Astrocyte (in vitro differentiated cells and primary cell): ENCODE results near the gene SV2C. TPM values are rescaled to one million over a fixed set of nuclear protein-coding genes. Genes with fewer than 3 reads are reported as not detected.
"Not testable (repeated sequence)": the region's sequence is repeated elsewhere in the genome, so short reads cannot be mapped to it uniquely, and the experiment has no call there.

Source experiments
- DNase-seq: peaks from one replicate; pipeline ENCODE4 v3.0.0-alpha.2; 2010; ENCODE audit warnings: low read depth
- FAIRE-seq: peaks from 2 replicates; lab custom pipeline; 2011; peaks lifted over from hg19 to GRCh38; lab: Jason Lieb, UNC
- H2AFZ ChIP-seq: 2 replicates; pipeline ENCODE4 v1.6.0; 2012; ENCODE audit warnings: low read depth, low read length, inconsistent platforms
- H3K27ac ChIP-seq: 2 replicates; pipeline ENCODE4 v1.5.1; 2011; ENCODE audit warnings: low read depth, low read length, inconsistent platforms
- H3K27me3 ChIP-seq: 2 replicates; pipeline ENCODE4 v1.6.0; 2011; ENCODE audit warnings: low read length, inconsistent platforms; ENCODE audit not compliant: insufficient read depth
- H3K36me3 ChIP-seq: 2 replicates; pipeline ENCODE4 v1.5.1; 2011; ENCODE audit warnings: low read length, inconsistent platforms; ENCODE audit not compliant: insufficient read depth
- H3K4me1 ChIP-seq: 2 replicates; pipeline ENCODE4 v1.5.1; 2011; ENCODE audit warnings: low read length, inconsistent platforms; ENCODE audit not compliant: insufficient read depth
- H3K4me2 ChIP-seq: 2 replicates; pipeline ENCODE4 v1.6.0; 2012; ENCODE audit warnings: low read length, inconsistent platforms
- H3K4me3 ChIP-seq: 2 replicates; pipeline ENCODE4 v1.5.1; 2011; ENCODE audit warnings: low read depth, mild to moderate bottlenecking, low read length, inconsistent platforms; ENCODE audit not compliant: insufficient read depth
- H3K79me2 ChIP-seq: 2 replicates; pipeline ENCODE4 v1.6.0; 2012; ENCODE audit warnings: mild to moderate bottlenecking, low read length, inconsistent platforms; ENCODE audit not compliant: insufficient read depth
- H3K9ac ChIP-seq: 2 replicates; pipeline ENCODE4 v1.6.0; 2012; ENCODE audit warnings: mild to moderate bottlenecking, low read length, inconsistent platforms
- H3K9me3 ChIP-seq: 2 replicates; pipeline ENCODE4 v1.5.1; 2012; ENCODE audit warnings: low read depth, mild to moderate bottlenecking, low read length, inconsistent platforms; ENCODE audit not compliant: insufficient read depth
- H4K20me1 ChIP-seq: 2 replicates; pipeline ENCODE4 v1.6.0; 2012; ENCODE audit warnings: low read length, inconsistent platforms; ENCODE audit not compliant: insufficient read depth
- H3K27ac Mint-ChIP-seq: one replicate; pipeline ENCODE4 v1.8.0; 2021; ENCODE audit warnings: mild to moderate bottlenecking, mixed read lengths; ENCODE audit not compliant: unreplicated experiment
- H3K27me3 Mint-ChIP-seq: one replicate; pipeline ENCODE4 v1.8.0; 2021; ENCODE audit warnings: low read depth, mixed read lengths; ENCODE audit not compliant: unreplicated experiment
- H3K36me3 Mint-ChIP-seq: one replicate; pipeline ENCODE4 v1.8.0; 2021; ENCODE audit warnings: low read depth, mixed read lengths; ENCODE audit not compliant: unreplicated experiment
- H3K4me1 Mint-ChIP-seq: one replicate; pipeline ENCODE4 v1.8.0; 2021; ENCODE audit warnings: low read depth, mixed read lengths; ENCODE audit not compliant: unreplicated experiment
- H3K4me3 Mint-ChIP-seq: one replicate; pipeline ENCODE4 v1.8.0; 2021; ENCODE audit warnings: mild to moderate bottlenecking, moderate library complexity, mixed read lengths; ENCODE audit not compliant: unreplicated experiment
- H3K9me3 Mint-ChIP-seq: one replicate; pipeline ENCODE4 v1.8.0; 2021; ENCODE audit warnings: mild to moderate bottlenecking, mixed read lengths; ENCODE audit not compliant: unreplicated experiment
- EZH2 ChIP-seq: IDR thresholded peaks from 2 replicates; pipeline ENCODE4 v1.6.1; 2012; ENCODE audit warnings: mild to moderate bottlenecking, low read length, inconsistent platforms; ENCODE audit not compliant: insufficient read depth
- total RNA-seq: library from RNA; stranded (reverse); gene quantifications from 2 replicates; pipeline ENCODE4 v1.2.1, GENCODE V29; 2021
- TF ChIP-seq, protein P1 (sequence below): IDR thresholded peaks from 2 replicates; pipeline ENCODE4 v1.5.1; 2011; ENCODE audit warnings: low read depth, mild to moderate bottlenecking, inconsistent platforms, low read length, moderate library complexity; ENCODE audit not compliant: insufficient read depth

The SV2C gene
- total RNA-seq, 1 donor from 2014 or later = 0.05 TPM

DNA sequence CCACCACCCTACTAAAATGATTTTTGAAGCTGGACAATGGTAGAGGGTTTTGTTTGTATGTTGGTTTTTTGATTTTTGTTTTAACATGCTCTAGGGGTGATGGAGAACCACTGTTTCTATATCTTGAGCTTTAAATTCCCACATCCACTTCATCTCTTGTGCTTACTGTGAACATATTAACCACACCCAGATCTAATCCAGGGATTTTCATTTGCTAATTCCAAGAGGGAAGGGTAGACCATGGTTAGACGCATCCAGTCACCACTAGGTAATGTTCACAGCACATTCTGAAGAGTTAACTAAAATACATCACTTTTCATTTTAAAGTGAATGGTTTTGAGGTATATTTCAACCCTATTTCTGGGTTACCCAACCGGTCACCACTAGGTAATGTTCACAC, 283.4 kb downstream of the SV2C start:
- Mint-ChIP-seq H3K36me3 (no peaks in the 10 kb centered on the region), H3K27ac (no peak overlapping the region), H3K27me3 (peaks cover 2% of the 10 kb centered on the region), H3K9me3 (no peaks in the 10 kb centered on the region), H3K4me1 (peaks cover 3% of the 10 kb centered on the region), H3K4me3 (no peak overlapping the region)
- DNase-seq (no peak), FAIRE-seq (no peak)
- Histone ChIP-seq H3K27ac (no peak overlapping the region), H3K27me3 (no peaks in the 10 kb centered on the region), H3K9ac (no peak overlapping the region), H3K4me2 (no peak overlapping the region), H3K79me2 (no peaks in the 10 kb centered on the region), H3K4me1 (no peaks in the 10 kb centered on the region), H3K9me3 (no peaks in the 10 kb centered on the region), H2AFZ (no peak overlapping the region), H3K36me3 (no peaks in the 10 kb centered on the region), H4K20me1 (no peaks in the 10 kb centered on the region), H3K4me3 (no peak overlapping the region)
- TF ChIP-seq EZH2 = no peak
- TF ChIP-seq, protein P1, sequence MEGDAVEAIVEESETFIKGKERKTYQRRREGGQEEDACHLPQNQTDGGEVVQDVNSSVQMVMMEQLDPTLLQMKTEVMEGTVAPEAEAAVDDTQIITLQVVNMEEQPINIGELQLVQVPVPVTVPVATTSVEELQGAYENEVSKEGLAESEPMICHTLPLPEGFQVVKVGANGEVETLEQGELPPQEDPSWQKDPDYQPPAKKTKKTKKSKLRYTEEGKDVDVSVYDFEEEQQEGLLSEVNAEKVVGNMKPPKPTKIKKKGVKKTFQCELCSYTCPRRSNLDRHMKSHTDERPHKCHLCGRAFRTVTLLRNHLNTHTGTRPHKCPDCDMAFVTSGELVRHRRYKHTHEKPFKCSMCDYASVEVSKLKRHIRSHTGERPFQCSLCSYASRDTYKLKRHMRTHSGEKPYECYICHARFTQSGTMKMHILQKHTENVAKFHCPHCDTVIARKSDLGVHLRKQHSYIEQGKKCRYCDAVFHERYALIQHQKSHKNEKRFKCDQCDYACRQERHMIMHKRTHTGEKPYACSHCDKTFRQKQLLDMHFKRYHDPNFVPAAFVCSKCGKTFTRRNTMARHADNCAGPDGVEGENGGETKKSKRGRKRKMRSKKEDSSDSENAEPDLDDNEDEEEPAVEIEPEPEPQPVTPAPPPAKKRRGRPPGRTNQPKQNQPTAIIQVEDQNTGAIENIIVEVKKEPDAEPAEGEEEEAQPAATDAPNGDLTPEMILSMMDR = no peak

DNA sequence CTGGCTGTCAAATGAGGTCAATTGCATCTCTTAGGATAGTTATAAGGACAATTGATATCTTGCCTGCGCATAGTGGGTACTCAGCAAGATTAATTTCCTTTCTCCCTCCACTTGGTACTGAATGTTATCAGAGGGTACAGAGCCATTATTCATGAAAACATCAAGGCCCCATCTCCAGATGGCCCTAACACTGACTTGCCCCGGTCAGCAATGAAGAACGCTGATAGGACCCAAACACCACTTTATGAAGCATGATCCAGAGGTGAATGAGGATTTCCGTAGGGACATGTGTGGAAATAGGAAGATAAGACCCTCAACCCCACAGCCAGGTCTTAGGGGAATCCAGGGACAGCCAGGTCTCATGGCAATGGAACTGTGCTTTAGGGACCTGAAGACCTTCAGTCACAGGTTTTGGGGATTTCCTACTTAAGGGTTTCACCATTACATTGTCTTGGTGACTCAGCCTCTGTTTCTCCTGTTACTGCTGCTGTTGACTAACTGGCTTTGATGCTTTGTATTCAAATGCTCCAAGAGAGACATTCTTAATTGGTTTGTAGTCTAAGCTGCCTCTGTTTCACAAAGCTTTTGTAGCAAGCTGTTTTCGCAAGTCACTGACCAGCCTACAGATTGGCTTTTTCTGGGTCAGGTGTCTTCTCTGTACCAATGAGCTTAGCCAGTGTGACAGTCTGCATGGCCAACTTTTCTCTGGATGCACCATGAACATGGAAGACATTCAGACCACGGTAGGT, 284.6 kb downstream of the SV2C start:
- Mint-ChIP-seq H3K27ac (no peak overlapping the region), H3K27me3 (no peaks in the 10 kb centered on the region), H3K36me3 (no peaks in the 10 kb centered on the region), H3K4me3 (no peak overlapping the region), H3K4me1 (peaks cover 13% of the 10 kb centered on the region), H3K9me3 (no peaks in the 10 kb centered on the region)
- no peak overlapping the region for H3K9ac ChIP-seq
- H2AFZ ChIP-seq = no peak overlapping the region
- H3K4me1 ChIP-seq = peaks cover 8% of the 10 kb centered on the region
- peak; percentile 11 for DNase-seq
- H3K79me2 ChIP-seq = no peaks in the 10 kb centered on the region
- no peak overlapping the region for H3K4me3 ChIP-seq
- no peaks in the 10 kb centered on the region for H3K27me3 ChIP-seq
- H3K4me2 ChIP-seq = no peak overlapping the region
- FAIRE-seq = no peak
- H3K36me3 ChIP-seq = no peaks in the 10 kb centered on the region
- H4K20me1 ChIP-seq = no peaks in the 10 kb centered on the region
- H3K9me3 ChIP-seq = no peaks in the 10 kb centered on the region
- TF ChIP-seq EZH2 = no peak
- TF ChIP-seq, protein P1 = no peak
- no peak overlapping the region for H3K27ac ChIP-seq

DNA sequence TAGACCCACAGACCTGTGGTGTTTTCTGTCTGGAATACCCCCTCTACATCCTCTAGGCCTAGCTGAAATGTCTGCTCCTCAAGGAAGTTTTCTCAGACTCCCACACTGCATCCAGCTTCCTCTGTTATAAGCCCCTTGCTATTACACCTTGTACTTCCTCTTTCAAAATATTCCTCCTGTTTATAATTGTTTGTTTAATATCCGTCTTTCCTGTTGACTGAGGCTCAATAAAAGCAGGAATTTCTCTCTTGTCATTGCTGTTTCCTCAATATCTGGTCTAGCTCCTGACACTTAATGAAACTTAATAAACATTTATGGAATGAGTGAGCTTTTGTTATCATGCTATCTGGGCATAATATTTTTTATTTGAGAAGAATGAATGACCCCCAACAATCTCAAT, 285.8 kb downstream of the SV2C start:
- no peaks in the 10 kb centered on the region for H3K9me3 ChIP-seq
- H3K4me3 Mint-ChIP-seq = no peak overlapping the region
- H3K27ac ChIP-seq = no peak overlapping the region
- no peak overlapping the region for H3K4me2 ChIP-seq
- H3K36me3 ChIP-seq = no peaks in the 10 kb centered on the region
- no peaks in the 10 kb centered on the region for H3K27me3 Mint-ChIP-seq
- no peaks in the 10 kb centered on the region for H3K79me2 ChIP-seq
- H3K27me3 ChIP-seq = no peaks in the 10 kb centered on the region
- H3K4me3 ChIP-seq = no peak overlapping the region
- FAIRE-seq (no peak), DNase-seq (no peak)
- H2AFZ ChIP-seq = no peak overlapping the region
- H3K4me1 ChIP-seq = peaks cover 11% of the 10 kb centered on the region
- no peaks in the 10 kb centered on the region for H3K36me3 Mint-ChIP-seq
- peaks cover 19% of the 10 kb centered on the region for H3K4me1 Mint-ChIP-seq
- no peaks in the 10 kb centered on the region for H3K9me3 Mint-ChIP-seq
- no peak for TF ChIP-seq EZH2
- TF ChIP-seq, protein P1 = no peak
- H4K20me1 ChIP-seq = no peaks in the 10 kb centered on the region
- H3K9ac ChIP-seq = no peak overlapping the region
- H3K27ac Mint-ChIP-seq = no peak overlapping the region

DNA sequence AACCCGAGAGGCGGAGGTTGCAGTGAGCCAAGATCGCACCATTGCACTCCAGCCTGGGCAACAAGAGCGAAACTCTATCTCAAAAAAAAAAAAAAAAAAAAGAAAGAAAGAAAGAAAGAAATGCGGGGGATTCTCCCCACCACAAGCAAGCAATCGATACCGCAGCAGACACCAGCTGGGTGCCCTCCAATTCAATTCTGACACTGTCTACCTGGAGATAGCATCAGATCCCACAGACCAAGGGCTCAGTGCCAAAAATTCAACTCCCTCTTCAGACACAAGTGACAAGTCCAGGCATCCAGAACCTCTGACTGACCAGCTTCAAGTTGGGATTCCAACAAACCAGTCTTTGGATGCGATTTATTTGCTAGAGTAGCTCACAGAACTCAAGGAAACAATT, 286.5 kb downstream of the SV2C start:
- not testable (repeated sequence) for H3K27ac Mint-ChIP-seq, H3K9me3 ChIP-seq, H3K4me2 ChIP-seq, H3K27me3 ChIP-seq, H2AFZ ChIP-seq, H3K9ac ChIP-seq, H3K79me2 ChIP-seq, H3K9me3 Mint-ChIP-seq, FAIRE-seq, H3K36me3 Mint-ChIP-seq, H3K4me3 Mint-ChIP-seq, H3K27ac ChIP-seq, H4K20me1 ChIP-seq, H3K36me3 ChIP-seq, H3K27me3 Mint-ChIP-seq, DNase-seq, H3K4me3 ChIP-seq
- H3K4me1 ChIP-seq = peaks cover 11% of the 10 kb centered on the region
- peaks cover 19% of the 10 kb centered on the region for H3K4me1 Mint-ChIP-seq
